HG02759 (cell line): Measurements from ENCODE around the gene GRAMD2B.
"Not testable (repeated sequence)": the region's sequence is repeated elsewhere in the genome, so short reads cannot be mapped to it uniquely, and the experiment has no call there.

ENCODE experiments used
- ATAC-seq: cut with Tn5 transposase; IDR thresholded peaks from one replicate; pipeline ENCODE4 v1.9.1; 2021; ENCODE audit warnings: mild to moderate bottlenecking, moderate library complexity; ENCODE audit not compliant: unreplicated experiment

Gene GRAMD2B

GRCh38 chr5:126403876-126404275 is 19.3 kb upstream of the GRAMD2B start:
- no peak for ATAC-seq

- no peak for ATAC-seq
These were observed 12.6 kb upstream of the GRAMD2B start for GRCh38 chr5:126410623-126411022.

- ATAC-seq: no peak
These were observed 9.4 kb upstream of the GRAMD2B start for GRCh38 chr5:126413856-126414255.

- ATAC-seq: no peak
These were observed 8.2 kb upstream of the GRAMD2B start for GRCh38 chr5:126414874-126415502.

- no peak for ATAC-seq
These were observed 7.4 kb upstream of the GRAMD2B start for GRCh38 chr5:126415789-126416188.

GRCh38 chr5:126416266-126416925 is 6.8 kb upstream of the GRAMD2B start:
- no peak for ATAC-seq

- ATAC-seq: no peak
These were observed 6.0 kb upstream of the GRAMD2B start for GRCh38 chr5:126417178-126417577.

- ATAC-seq: no peak
These were observed 4.1 kb upstream of the GRAMD2B start for GRCh38 chr5:126419102-126419501.

GRCh38 chr5:126428421-126428820 is 5.2 kb downstream of the GRAMD2B start:
- ATAC-seq: no peak

- ATAC-seq: no peak
These were observed 7.4 kb downstream of the GRAMD2B start for GRCh38 chr5:126430631-126431030.

- ATAC-seq: no peak
These were observed 10.5 kb downstream of the GRAMD2B start for GRCh38 chr5:126433701-126434100.

- ATAC-seq: no peak
These were observed 12.1 kb downstream of the GRAMD2B start for GRCh38 chr5:126435261-126435660.

- ATAC-seq: no peak
These were observed 12.5 kb downstream of the GRAMD2B start for GRCh38 chr5:126435714-126436113.

GRCh38 chr5:126437721-126438120 is 14.5 kb downstream of the GRAMD2B start:
- ATAC-seq: no peak

GRCh38 chr5:126438267-126438666 is 15.1 kb downstream of the GRAMD2B start:
- peak; percentile 67 for ATAC-seq

- no peak for ATAC-seq
These were observed 15.7 kb downstream of the GRAMD2B start for GRCh38 chr5:126438868-126439267.

- not testable (repeated sequence) for ATAC-seq
These were observed 16.5 kb downstream of the GRAMD2B start for GRCh38 chr5:126439724-126440123.

- ATAC-seq: no peak
These were observed 18.0 kb downstream of the GRAMD2B start for GRCh38 chr5:126441230-126441629.

GRCh38 chr5:126443374-126443851 is 20.2 kb downstream of the GRAMD2B start:
- peak; percentile 91 for ATAC-seq

- ATAC-seq: no peak
These were observed 20.9 kb downstream of the GRAMD2B start for GRCh38 chr5:126444137-126444536.

GRCh38 chr5:126445502-126446174 is 22.4 kb downstream of the GRAMD2B start:
- ATAC-seq: no peak
